ENCODE data around the gene TUBGCP5. TPM values are rescaled to one million over a fixed set of nuclear protein-coding genes. Genes with fewer than 3 reads are reported as not detected.

The TUBGCP5 gene
- total and polyA plus RNA-seq, 10 of the 15 experiments (the other 5 are each of a cell fraction or from before 2014, with no cell fraction given), result 6.4 to 29.2 (median 20.2) TPM

GRCh38 chr15:23074684-23075083, 35.3 kb upstream of the TUBGCP5 start (continued):
- no peak for TF ChIP-seq BCLAF1 (IDR thresholded peaks at IDR 0.05)
- no peak for TF ChIP-seq NRF1 (conservative IDR thresholded peaks at IDR 0.05; ENCODE audit: low read depth, low read length)
- no peak for TF ChIP-seq E2F8 (IDR thresholded peaks at IDR 0.05; ENCODE audit: low read depth, partially characterized antibody)

GRCh38 chr15:23073890-23074646, 34.7 kb upstream of the TUBGCP5 start:
- ChIA-PET SMC1A (ENCODE audit: uncharacterized antibody, unreplicated experiment) (interaction anchor here (1.3 kb wide), 1 partner anchor 15 kb away, joined by 4 read pairs; no protein-coding TSS in a partner anchor), RAD21 (ENCODE audit: unreplicated experiment) (no interaction called here), CTCF (interaction anchor here (2.7 kb wide), 1 partner anchor 38 kb away, joined by 8 read pairs; no protein-coding TSS in a partner anchor), POLR2A (no interaction called here)
- Histone ChIP-seq H3K27ac (ENCODE audit: control insufficient read depth, insufficient read depth) (no peak overlapping the region), H3K9me3 (replicated peaks; ENCODE audit: control insufficient read depth, insufficient read depth, low read length) (no peaks in the 10 kb centered on the region), H3K4me1 (ENCODE audit: control insufficient read depth, insufficient read depth, low read length) (no peaks in the 10 kb centered on the region), H3K36me3 (ENCODE audit: control insufficient read depth in 2 of 2, insufficient read depth in 2 of 2, low read length in 1 of 2) (no peaks in the 10 kb centered on the region), H3K79me2 (ENCODE audit: control insufficient read depth, insufficient read depth, low read length) (no peaks in the 10 kb centered on the region), H4K20me1 (ENCODE audit: control insufficient read depth, insufficient read depth) (no peaks in the 10 kb centered on the region), H3K27me3 (replicated peaks in 1 of 2; ENCODE audit: control insufficient read depth in 2 of 2, insufficient read depth in 2 of 2, low read length in 1 of 2) (no peaks in the 10 kb centered on the region), H3K4me2 (ENCODE audit: control insufficient read depth, insufficient read depth) (no peak overlapping the region), H2AFZ (ENCODE audit: control insufficient read depth, low read depth, low read length) (no peak overlapping the region), H3K9ac (ENCODE audit: control insufficient read depth, insufficient read depth, low read length) (no peak overlapping the region), H3K4me3 (no peak overlapping the region)
- 46% methylated on average over 24 of the region's 24 CpGs for WGBS (ENCODE audit: insufficient coverage, insufficient replicate concordance, low lambda C conversion rate, missing lambda C conversion rate)
- intact Hi-C loops (cut with micrococcal nuclease; ENCODE audit: unreplicated experiment) (no loop called here), in situ Hi-C loops (cut with MboI) (no loop called here)
- no peak for DNase-seq (ENCODE audit: low read depth, low spot score)
- no TSS peak for BruUV-seq (replicated peaks)
- FAIRE-seq, result no peak
- ATAC-seq, result no peak
- TF ChIP-seq ZBTB33 (IDR thresholded peaks at IDR 0.05), result no peak
- TF ChIP-seq IRF5 (IDR thresholded peaks at IDR 0.05; ENCODE audit: borderline replicate concordance), result no peak
- no peak for TF ChIP-seq ATF7 (IDR thresholded peaks at IDR 0.05; ENCODE audit: low read depth)
- TF ChIP-seq GABPA (IDR thresholded peaks at IDR 0.05; ENCODE audit: low read depth), result no peak
- no peak for TF ChIP-seq NFIC (IDR thresholded peaks at IDR 0.05; ENCODE audit: low read depth, low read length)
- TF ChIP-seq ZNF384 (IDR thresholded peaks at IDR 0.05; ENCODE audit: borderline replicate concordance, low read depth, low read length), result no peak
- TF ChIP-seq EGR1 (IDR thresholded peaks at IDR 0.05; ENCODE audit: borderline replicate concordance in 1 of 2, low read depth in 2 of 2, low read length in 2 of 2), result no peak
